HepG2 (cell line): ENCODE results near the gene RCOR3. TPM values are rescaled to one million over a fixed set of nuclear protein-coding genes. Genes with fewer than 3 reads are reported as not detected.
A peak's percentile ranks its signal among the peaks of the same experiment; 100 is the strongest.

ENCODE experiments used
- ATAC-seq: fragments of 200-7000 bp; cut with Tn5 transposase; 3 replicates; pipeline ENCODE4 v1.9.1; 2020; ENCODE audit warnings: mild to moderate bottlenecking, moderate library complexity
- BruUV-seq: library from RNA; stranded (reverse); fragments of 400-500 nt; replicated peaks from 2 replicates; lab custom pipeline; 2021; lab: Mats Ljungman, UMichigan
- CTCF ChIA-PET: fragments of 300-600 bp; formaldehyde crosslinking; extraction: SDS; loops from one replicate; lab custom pipeline; 2021; ENCODE audit warnings: low total read pairs, inconsistent platforms, low intra/inter-chr PET ratio; lab: Yijun Ruan, JAX
- POLR2A ChIA-PET: fragments of 350-600 bp; sonication (Branson Sonifier 250); formaldehyde crosslinking; loops from one replicate; lab custom pipeline; 2020; ENCODE audit warnings: antibody characterized with exemption, inconsistent platforms; lab: Yijun Ruan, JAX
- DNase-seq: peaks from one replicate; pipeline ENCODE4 v3.0.0-alpha.2; 2015; ENCODE audit warnings: low spot score
- FAIRE-seq: peaks from 3 replicates; lab custom pipeline; 2011; peaks lifted over from hg19 to GRCh38; lab: Jason Lieb, UNC
- H2AFZ ChIP-seq: one replicate; pipeline ENCODE4 v1.6.1; 2011; ENCODE audit warnings: low read length, inconsistent platforms
- H3K27ac ChIP-seq: fragments of 300-600 bp; 3 replicates; pipeline ENCODE4 v1.8.0; 2011; ENCODE audit warnings: mixed run types, mild to moderate bottlenecking, mixed read lengths, low read length, inconsistent platforms; ENCODE audit not compliant: insufficient read depth; ENCODE audit errors: extremely low read length
- H3K27me3 ChIP-seq, 2 experiments: fragments of 200-600 bp in 1 of 2; 2 replicates in 1 of 2; 3 replicates in 1 of 2; pipeline versions ENCODE4 v1.6.0 to v1.8.0; 2011; ENCODE audit warnings: low read length in 2 of 2, mild to moderate bottlenecking in 2 of 2, moderate library complexity in 2 of 2, inconsistent platforms in 1 of 2; ENCODE audit not compliant: insufficient read depth in 2 of 2, control insufficient read depth in 1 of 2
- H3K36me3 ChIP-seq, 2 experiments: fragments of 200-600 bp in 1 of 2; replicated peaks in 1 of 2; 2 replicates in 1 of 2; 3 replicates in 1 of 2; pipeline versions ENCODE4 v1.5.1 to v1.8.0; 2011; ENCODE audit warnings: low read length in 2 of 2, inconsistent platforms in 1 of 2; ENCODE audit not compliant: insufficient read depth in 2 of 2, control insufficient read depth in 1 of 2
- H3K4me1 ChIP-seq: 2 replicates; pipeline ENCODE4 v1.5.1; 2012; ENCODE audit warnings: low read length, inconsistent platforms; ENCODE audit not compliant: insufficient read depth
- H3K4me2 ChIP-seq: 2 replicates; pipeline ENCODE4 v1.6.0; 2011; ENCODE audit warnings: low read depth, low read length, inconsistent platforms
- H3K4me3 ChIP-seq, 3 experiments: fragments of 200-600 bp in 1 of 3; sonication (generic), shearing (Covaris generic) in 1 of 3; replicated peaks in 1 of 3; 2 replicates each; pipeline ENCODE4 v1.5.1; 2011 to 2016; ENCODE audit warnings: low read length in 3 of 3, inconsistent platforms in 2 of 3, low read depth in 2 of 3, mild to moderate bottlenecking in 2 of 3, control low read depth in 1 of 3, mixed read lengths in 1 of 3; ENCODE audit not compliant: insufficient read depth in 1 of 3
- H3K79me2 ChIP-seq: one replicate; pipeline ENCODE4 v1.6.1; 2011; ENCODE audit warnings: low read length, inconsistent platforms; ENCODE audit not compliant: insufficient read depth
- H3K9ac ChIP-seq: 2 replicates; pipeline ENCODE4 v1.6.0; 2011; ENCODE audit warnings: mild to moderate bottlenecking, low read depth, low read length, inconsistent platforms; ENCODE audit not compliant: insufficient read depth
- H3K9me3 ChIP-seq: 2 replicates; pipeline ENCODE4 v1.5.1; 2012; ENCODE audit warnings: mild to moderate bottlenecking, low read length
- H4K20me1 ChIP-seq: 2 replicates; pipeline ENCODE4 v1.6.0; 2011; ENCODE audit warnings: inconsistent platforms, mild to moderate bottlenecking, low read length, moderate library complexity; ENCODE audit not compliant: insufficient read depth
- ETV5 ChIP-seq: IDR thresholded peaks from 2 replicates; pipeline ENCODE4 v1.6.1; 2018; ENCODE audit warnings: missing biosample characterization, missing genetic modification reagents, inconsistent platforms, borderline replicate concordance
- NCOR1 ChIP-seq: fragments of 200-600 bp; sonication (generic); IDR thresholded peaks from 2 replicates; pipeline ENCODE4 v1.7.0; 2017; ENCODE audit warnings: antibody characterized with exemption, low read length, borderline replicate concordance
- NR2F1 ChIP-seq, 2 experiments: fragments of 450-650 bp in 1 of 2; formaldehyde crosslinking in 1 of 2; IDR thresholded peaks; 2 replicates each; pipeline versions ENCODE4 v1.5.0 to v1.6.1; 2016 to 2020; ENCODE audit warnings: mild to moderate bottlenecking in 1 of 2, missing compliant biosample characterization in 1 of 2, missing genetic modification reagents in 1 of 2, moderate library complexity in 1 of 2
- NR2F2 ChIP-seq: IDR thresholded peaks from 2 replicates; pipeline ENCODE4 v1.6.1; 2012; ENCODE audit warnings: low read depth, inconsistent platforms, borderline replicate concordance
- NR2F6 ChIP-seq, 2 experiments: IDR thresholded peaks; 2 replicates each; pipeline ENCODE4 v1.6.1; 2016; ENCODE audit warnings: antibody characterized with exemption in 1 of 2, mild to moderate bottlenecking in 1 of 2
- RARA ChIP-seq: IDR thresholded peaks from 2 replicates; pipeline ENCODE4 v1.6.1; 2016; ENCODE audit warnings: missing genetic modification reagents, missing compliant biosample characterization
- RXRA ChIP-seq: sonication (generic); formaldehyde crosslinking; IDR thresholded peaks from 2 replicates; pipeline ENCODE4 v1.5.1; 2020; ENCODE audit warnings: missing genetic modification reagents
- RXRB ChIP-seq: IDR thresholded peaks from 2 replicates; pipeline ENCODE4 v1.6.1; 2016; ENCODE audit warnings: borderline replicate concordance, missing genetic modification reagents, missing compliant biosample characterization
- SP140L ChIP-seq: sonication (generic); formaldehyde crosslinking; IDR thresholded peaks from 2 replicates; pipeline ENCODE4 v1.4.0; 2020; ENCODE audit warnings: missing genetic modification reagents, borderline replicate concordance
- TEAD3 ChIP-seq: optimal IDR thresholded peaks from 2 replicates; pipeline ENCODE3; 2016; ENCODE audit warnings: borderline replicate concordance
- ZNF101 ChIP-seq: sonication (generic); formaldehyde crosslinking; IDR thresholded peaks from 2 replicates; pipeline ENCODE4 v1.4.0; 2020; ENCODE audit warnings: mild to moderate bottlenecking, low read depth, missing genetic modification reagents, borderline replicate concordance
- ZNF549 ChIP-seq: sonication (generic); formaldehyde crosslinking; IDR thresholded peaks from 2 replicates; pipeline ENCODE4 v1.5.0; 2020; ENCODE audit warnings: missing genetic modification reagents
- ZNF558 ChIP-seq: sonication (generic); formaldehyde crosslinking; IDR thresholded peaks from 2 replicates; pipeline ENCODE4 v1.9.0; 2022; ENCODE audit warnings: mild to moderate bottlenecking, missing genetic modification reagents, borderline replicate concordance
- WGBS: methylation state at CpG from one replicate; pipeline ENCODE4 v1.1.6; 2017; ENCODE audit warnings: low lambda C conversion rate; 5-methylcytosine and 5-hydroxymethylcytosine counted together
- in situ Hi-C: cut with HindIII; loops from 2 replicates; pipeline ENCODE4 v1.10.0; 2017; ENCODE audit warnings: low pct_unique_long_range_greater_than_20kb; ENCODE audit not compliant: extremely low pct_ligation_motif_present
- intact Hi-C: fragments of 100-400 bp; cut with micrococcal nuclease; formaldehyde crosslinking; loops from one replicate; pipeline ENCODE4 v1.10.0; 2022; ENCODE audit not compliant: unreplicated experiment
- polyA plus RNA-seq, 8 experiments: library from polyadenylated mRNA; depleted of rRNA in 3 of 8; stranded (reverse) in 7 of 8; unstranded in 1 of 8; fragments of >200 nt; fragmentation: Illumina TruSeq in 4 of 8; extraction: Trizol in 4 of 8; gene quantifications; 2 replicates each; pipeline versions ENCODE4 v1.2.1 to v1.2.3, GENCODE V29; 2011 to 2016; ENCODE audit warnings: low read depth in 4 of 8, missing spikeins in 1 of 8, mixed read lengths in 1 of 8; ENCODE audit not compliant: insufficient read depth in 1 of 8
- total RNA-seq, 5 experiments: library from RNA; depleted of rRNA; stranded (reverse); fragments of >200 nt; fragmentation: Illumina TruSeq; extraction: Trizol; gene quantifications; 2 replicates each; pipeline ENCODE4 v1.2.3, GENCODE V29; 2016; ENCODE audit warnings: low read depth in 1 of 5

RCOR3 gene
- total and polyA plus RNA-seq, 2 of the 13 experiments (the other 11 are each of a cell fraction or from before 2014, with no cell fraction given) = 16.8 to 31.6 TPM

DNA sequence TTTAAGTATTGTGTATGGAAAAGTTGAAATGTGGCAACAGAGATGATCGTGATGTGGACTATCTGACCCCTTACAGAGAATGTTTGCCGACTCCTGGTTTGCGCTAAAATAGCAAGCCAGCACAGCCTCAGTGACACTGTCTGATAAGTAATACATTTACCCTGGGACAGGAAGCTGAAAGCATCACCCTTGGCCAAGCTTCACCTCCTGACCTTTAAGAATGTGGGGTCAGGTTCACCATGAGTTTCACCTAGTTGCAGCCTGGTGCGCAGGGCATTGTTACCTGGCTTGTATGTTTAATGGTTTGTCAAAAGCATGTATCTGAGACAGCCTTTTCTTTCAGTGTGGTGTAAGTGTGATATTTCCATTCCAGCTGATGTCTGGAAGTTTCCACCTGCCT is 96.7 kb downstream of the RCOR3 start:
- Histone ChIP-seq H3K27ac (no peak overlapping the region), H4K20me1 (no peaks in the 10 kb centered on the region), H3K4me2 (no peak overlapping the region), H3K4me1 (peaks cover 39% of the 10 kb centered on the region), H3K79me2 (no peaks in the 10 kb centered on the region), H2AFZ (no peak overlapping the region), H3K27me3 (no peaks in the 10 kb centered on the region), H3K9ac (no peak overlapping the region), H3K36me3 (no peaks in the 10 kb centered on the region), H3K4me3 (no peak overlapping the region), H3K9me3 (no peaks in the 10 kb centered on the region)
- no TSS peak for BruUV-seq
- CTCF ChIA-PET = no interaction called here
- in situ Hi-C loops = no loop called here
- FAIRE-seq (no peak), ATAC-seq (peak; percentile 65), DNase-seq (peak; percentile 39)
- POLR2A ChIA-PET = no interaction called here
- intact Hi-C loops = no loop called here
- TF ChIP-seq ZNF101 = no peak
- peak; percentile 31; the same call in 1 of the 2 replicates for TF ChIP-seq RXRA
- TF ChIP-seq RARA (CRISPR knock-in tag) = peak; percentile 77
- TF ChIP-seq ZNF549 (CRISPR knock-in tag) = no peak
- peak; percentile 46; the same call in 1 of the 2 replicates for TF ChIP-seq ETV5
- peak in 1 of 2 experiments; percentile 11; a peak in 1 of 4 replicates for TF ChIP-seq NR2F1 (CRISPR knock-in tag; IDR thresholded peaks at IDR 0.05)
- peak; percentile 63 for TF ChIP-seq NR2F6 (IDR thresholded peaks at IDR 0.05)
- peak; percentile 62; the same call in 1 of the 2 replicates for TF ChIP-seq NR2F6 (CRISPR knock-in tag; IDR thresholded peaks at IDR 0.05)
- peak; percentile 46; the same call in 1 of the 2 replicates for TF ChIP-seq RXRB (CRISPR knock-in tag)
- no peak for TF ChIP-seq SP140L (CRISPR knock-in tag)
- peak; percentile 33 for TF ChIP-seq TEAD3 (CRISPR knock-in tag)
- no peak for TF ChIP-seq ZNF558 (CRISPR knock-in tag)
- TF ChIP-seq NR2F2 = peak; percentile 59; the same call in 1 of the 2 replicates
- no peak for TF ChIP-seq NCOR1
- WGBS = 3% methylated on average over 4 of the region's 4 CpGs
